Large intestine (tissue), 3 donors: ENCODE data around the gene MED15. TPM values are rescaled to one million over a fixed set of nuclear protein-coding genes. Genes with fewer than 3 reads are reported as not detected.

ENCODE experiments used
- DNase-seq, 2 donors: peaks; one replicate each; pipeline versions ENCODE4 v3.0.0 to v3.0.0-alpha.2; 2013
- H3K27ac ChIP-seq: one replicate; pipeline ENCODE4 v1.5.1; 2013; ENCODE audit warnings: low read length
- H3K27me3 ChIP-seq: 2 replicates; pipeline ENCODE4 v1.6.1; 2013; ENCODE audit warnings: low read length; ENCODE audit not compliant: control insufficient read depth, insufficient read depth
- H3K36me3 ChIP-seq: 2 replicates; pipeline ENCODE4 v1.6.1; 2013; ENCODE audit warnings: low read length; ENCODE audit not compliant: control insufficient read depth, insufficient read depth
- H3K4me1 ChIP-seq: one replicate; pipeline ENCODE4 v1.6.1; 2013; ENCODE audit warnings: low read length; ENCODE audit not compliant: control insufficient read depth, insufficient read depth
- H3K4me3 ChIP-seq: one replicate; pipeline ENCODE4 v1.5.1; 2013; ENCODE audit warnings: low read length
- H3K9me3 ChIP-seq: one replicate; pipeline ENCODE4 v1.6.1; 2013; ENCODE audit warnings: mild to moderate bottlenecking, low read depth, low read length, moderate library complexity; ENCODE audit not compliant: control insufficient read depth
- WGBS: methylation state at CpG from one replicate; pipeline ENCODE4 v1.1.5; 2013; ENCODE audit warnings: low lambda C conversion rate; ENCODE audit not compliant: insufficient coverage; 5-methylcytosine and 5-hydroxymethylcytosine counted together
- polyA plus RNA-seq: library from polyadenylated mRNA; unstranded; fragments of 120-200 nt; gene quantifications from one replicate; pipeline ENCODE4 v1.2.1, GENCODE V29; 2013

MED15 gene
- polyA plus RNA-seq, 1 donor, result 51.5 TPM

DNA sequence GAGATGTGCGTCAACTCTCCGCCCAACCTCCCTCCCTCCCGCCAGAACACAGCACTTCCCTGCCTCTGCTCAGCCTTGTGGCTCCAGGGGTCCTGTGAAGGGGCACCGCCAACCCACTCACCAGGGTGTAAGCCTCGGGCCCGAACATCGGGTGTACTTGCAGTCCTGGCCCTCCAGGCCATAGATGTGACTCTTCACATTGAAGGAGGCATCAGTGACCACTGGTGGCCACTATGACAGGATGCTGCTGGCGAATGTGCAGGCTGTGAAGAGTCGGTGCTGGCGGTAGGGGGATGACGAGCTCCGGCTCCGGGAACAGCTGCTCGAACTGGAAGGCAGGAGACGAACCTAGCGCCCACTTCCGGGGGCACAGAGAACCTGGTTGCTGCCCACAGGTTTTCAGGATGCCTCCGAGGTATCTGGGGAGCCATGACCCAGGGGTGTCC is 97.4 kb downstream of the MED15 start:
- Histone ChIP-seq H3K4me1 (peaks cover 9% of the 10 kb centered on the region), H3K4me3 (no peak overlapping the region), H3K36me3 (no peaks in the 10 kb centered on the region), H3K27me3 (no peaks in the 10 kb centered on the region), H3K9me3 (no peaks in the 10 kb centered on the region), H3K27ac (no peak overlapping the region)
- no peak for DNase-seq
- no CpG with 5 or more reads among the region's 18 CpGs for WGBS

DNA sequence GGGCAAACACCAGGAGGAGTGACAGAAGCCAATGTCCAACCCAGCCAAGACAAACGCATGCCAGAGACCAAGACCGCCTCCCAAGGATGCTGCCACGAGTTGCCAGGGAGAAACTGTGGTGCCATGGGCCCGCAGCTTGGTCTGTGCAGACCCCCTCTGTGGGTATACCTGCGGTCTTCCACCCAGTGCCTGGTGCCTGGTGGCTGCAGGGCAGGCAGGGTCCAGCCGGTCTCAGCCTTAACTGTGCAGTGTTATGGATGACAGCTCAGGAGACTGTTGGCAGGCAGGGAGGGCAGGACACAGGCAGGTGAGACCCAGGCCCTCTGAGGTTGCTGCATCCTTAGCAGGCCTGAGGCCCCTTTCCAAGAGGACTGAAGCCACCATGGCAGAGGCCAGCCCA is 97.9 kb downstream of the MED15 start:
- no peaks in the 10 kb centered on the region for H3K36me3 ChIP-seq
- H3K4me1 ChIP-seq, result peaks cover 9% of the 10 kb centered on the region
- no peaks in the 10 kb centered on the region for H3K27me3 ChIP-seq
- WGBS, result no CpG with 5 or more reads among the region's 6 CpGs
- no peak overlapping the region for H3K27ac ChIP-seq
- DNase-seq, result no peak
- no peaks in the 10 kb centered on the region for H3K9me3 ChIP-seq
- no peak overlapping the region for H3K4me3 ChIP-seq

DNA sequence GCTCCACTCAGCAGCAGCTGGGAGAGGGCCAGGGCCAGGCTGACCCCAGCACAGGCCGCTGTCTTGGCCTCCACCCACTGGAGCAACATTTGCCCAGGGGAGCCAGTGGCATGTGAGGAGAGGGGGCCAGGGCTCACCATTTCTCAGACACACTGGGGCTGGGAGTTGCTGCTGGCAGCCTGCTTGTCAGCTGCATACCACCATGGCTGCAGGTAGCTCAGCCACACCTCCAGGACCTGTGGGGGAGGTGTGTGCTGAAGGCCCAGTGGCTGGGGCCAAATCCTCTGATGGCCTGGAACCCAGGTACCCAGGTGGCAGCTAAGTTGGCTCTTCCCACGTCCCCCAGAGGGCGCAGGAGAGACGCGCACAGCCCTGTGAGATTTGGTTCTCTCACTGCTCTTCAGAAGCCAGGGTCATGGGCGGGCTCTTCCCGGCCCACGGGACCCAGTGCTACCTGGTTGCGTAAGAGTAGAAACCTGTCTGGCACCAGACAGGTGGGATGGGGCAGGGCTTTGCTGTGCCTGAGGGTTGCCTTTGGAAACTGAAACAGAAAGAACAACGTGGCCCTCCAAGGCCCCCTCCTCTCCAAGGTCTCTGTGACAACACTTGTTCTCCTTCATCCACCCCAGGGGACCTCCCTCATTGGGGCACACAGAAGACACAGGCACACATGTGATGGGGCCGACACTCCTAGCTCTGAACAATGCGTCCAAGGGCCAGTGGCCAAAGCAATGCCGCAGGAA is 98.8 kb downstream of the MED15 start:
- no peaks in the 10 kb centered on the region for H3K36me3 ChIP-seq
- WGBS, result no CpG with 5 or more reads among the region's 13 CpGs
- H3K9me3 ChIP-seq, result no peaks in the 10 kb centered on the region
- H3K4me1 ChIP-seq, result peaks cover 9% of the 10 kb centered on the region
- DNase-seq, result peak; percentile 93 to 94
- H3K27me3 ChIP-seq, result no peaks in the 10 kb centered on the region
- no peak overlapping the region for H3K27ac ChIP-seq
- H3K4me3 ChIP-seq, result no peak overlapping the region

DNA sequence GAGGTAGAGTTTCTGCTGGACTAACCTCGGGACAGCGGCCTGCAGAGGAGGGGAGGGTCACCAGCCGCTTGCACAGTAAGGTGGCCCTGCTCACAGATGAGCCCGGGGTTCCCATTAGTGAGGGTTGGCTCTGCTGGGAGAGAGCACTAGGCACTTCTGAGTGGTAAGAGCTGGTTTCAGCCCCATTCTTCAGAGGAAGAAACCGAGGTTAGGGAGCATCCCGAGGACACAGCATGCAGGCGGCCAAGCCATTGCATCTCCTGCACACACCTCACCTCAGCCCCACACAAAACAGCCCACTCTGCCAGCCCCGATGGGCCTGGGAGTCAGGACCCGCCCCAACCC is 99.3 kb downstream of the MED15 start:
- no peak for DNase-seq
- no peak overlapping the region for H3K4me3 ChIP-seq
- no peaks in the 10 kb centered on the region for H3K9me3 ChIP-seq
- H3K27ac ChIP-seq, result no peak overlapping the region
- H3K4me1 ChIP-seq, result peaks cover 9% of the 10 kb centered on the region
- H3K36me3 ChIP-seq, result no peaks in the 10 kb centered on the region
- no CpG with 5 or more reads among the region's 9 CpGs for WGBS
- H3K27me3 ChIP-seq, result no peaks in the 10 kb centered on the region

DNA sequence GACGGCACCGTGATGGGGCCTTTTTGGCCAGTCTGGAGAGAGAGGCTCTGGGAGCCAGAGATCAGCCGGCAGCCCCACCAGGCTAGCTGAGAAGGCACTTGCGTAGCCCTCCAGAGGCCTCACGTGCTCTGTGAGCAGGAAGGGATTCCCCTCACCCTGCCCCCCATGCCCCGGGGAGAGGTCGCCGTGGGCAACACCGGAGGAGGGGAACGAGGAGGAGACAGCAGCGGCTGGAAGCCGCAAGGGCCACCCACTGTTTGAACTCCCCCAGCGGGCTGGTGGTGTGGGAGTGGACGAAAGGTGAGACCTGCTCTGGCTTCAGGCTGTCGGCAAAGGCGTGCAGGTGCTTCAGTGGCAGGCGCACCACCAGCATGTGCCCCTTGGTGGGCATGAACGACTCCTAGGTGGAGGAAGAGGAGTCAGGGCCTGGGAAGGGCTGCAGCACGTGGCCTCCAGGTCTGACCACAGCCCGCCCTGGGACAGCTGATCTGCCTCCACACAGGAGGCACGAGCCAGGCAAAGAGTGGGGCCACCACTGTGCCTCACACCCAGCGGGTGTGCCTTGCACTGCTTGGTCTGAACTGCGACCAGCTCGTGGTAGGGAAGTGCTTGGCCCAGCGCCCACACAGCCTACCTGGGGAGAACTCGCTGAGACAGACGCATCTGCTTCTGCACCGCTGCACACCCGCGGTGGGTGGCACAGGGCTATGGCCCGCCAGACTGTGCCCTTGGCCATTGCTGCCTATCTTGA is 99.9 kb downstream of the MED15 start:
- WGBS, result no CpG with 5 or more reads among the region's 31 CpGs
- Histone ChIP-seq H3K36me3 (no peaks in the 10 kb centered on the region), H3K27ac (no peak overlapping the region), H3K4me1 (peaks cover 9% of the 10 kb centered on the region), H3K27me3 (no peaks in the 10 kb centered on the region), H3K4me3 (no peak overlapping the region), H3K9me3 (no peaks in the 10 kb centered on the region)
- DNase-seq, result peak in 1 of 2 donors; percentile 18

DNA sequence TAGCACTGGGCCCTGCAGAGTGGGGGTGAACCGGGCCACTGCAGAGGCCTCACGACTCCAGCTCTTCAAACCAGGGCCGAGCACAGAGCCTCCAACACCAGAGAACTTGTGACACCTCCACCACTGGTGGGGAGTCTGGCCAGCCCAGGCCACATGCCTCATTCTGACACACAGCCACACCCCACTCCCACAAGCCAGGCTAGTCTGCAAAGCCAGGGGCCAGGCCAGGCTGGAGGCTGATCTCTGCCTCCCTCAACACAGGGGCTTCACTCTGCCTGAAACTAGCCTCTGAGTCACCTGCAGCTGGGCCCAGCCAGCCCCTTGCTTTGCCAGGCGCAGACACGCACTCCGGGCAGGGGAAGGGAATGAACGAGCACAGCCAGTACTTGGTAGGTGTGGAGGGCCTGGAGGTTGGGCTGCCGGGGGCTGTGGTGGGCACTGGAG is 102.9 kb downstream of the MED15 start:
- H3K4me1 ChIP-seq, result peaks cover 9% of the 10 kb centered on the region
- WGBS, result no CpG with 5 or more reads among the region's 8 CpGs
- no peaks in the 10 kb centered on the region for H3K27me3 ChIP-seq
- H3K4me3 ChIP-seq, result no peak overlapping the region
- H3K27ac ChIP-seq, result no peak overlapping the region
- no peaks in the 10 kb centered on the region for H3K9me3 ChIP-seq
- no peaks in the 10 kb centered on the region for H3K36me3 ChIP-seq
- no peak for DNase-seq

DNA sequence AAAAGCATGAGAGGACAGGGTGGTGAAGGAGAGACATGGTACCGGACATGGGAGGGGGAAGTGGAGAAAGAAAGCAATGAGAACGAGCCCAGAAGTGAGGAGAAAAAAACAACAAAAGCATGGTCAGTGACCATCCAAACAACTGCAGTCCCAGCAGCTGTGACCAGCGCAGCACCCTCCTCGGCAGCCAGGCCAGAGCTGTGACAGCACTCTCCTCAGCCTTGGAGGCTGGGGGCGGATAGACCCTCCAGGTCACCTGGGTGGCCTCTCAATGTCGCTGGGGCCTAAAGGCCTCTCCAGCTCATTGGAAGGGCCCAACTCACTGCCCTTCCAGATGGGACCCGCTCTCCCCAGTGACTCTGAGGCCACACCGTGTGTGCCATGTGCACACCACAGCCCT is 103.3 kb downstream of the MED15 start:
- 83% methylated on average over 2 of the region's 8 CpGs for WGBS
- no peak overlapping the region for H3K4me3 ChIP-seq
- H3K27ac ChIP-seq, result no peak overlapping the region
- DNase-seq, result no peak
- no peaks in the 10 kb centered on the region for H3K36me3 ChIP-seq
- H3K27me3 ChIP-seq, result peaks cover 2% of the 10 kb centered on the region
- H3K9me3 ChIP-seq, result no peaks in the 10 kb centered on the region
- peaks cover 9% of the 10 kb centered on the region for H3K4me1 ChIP-seq

DNA sequence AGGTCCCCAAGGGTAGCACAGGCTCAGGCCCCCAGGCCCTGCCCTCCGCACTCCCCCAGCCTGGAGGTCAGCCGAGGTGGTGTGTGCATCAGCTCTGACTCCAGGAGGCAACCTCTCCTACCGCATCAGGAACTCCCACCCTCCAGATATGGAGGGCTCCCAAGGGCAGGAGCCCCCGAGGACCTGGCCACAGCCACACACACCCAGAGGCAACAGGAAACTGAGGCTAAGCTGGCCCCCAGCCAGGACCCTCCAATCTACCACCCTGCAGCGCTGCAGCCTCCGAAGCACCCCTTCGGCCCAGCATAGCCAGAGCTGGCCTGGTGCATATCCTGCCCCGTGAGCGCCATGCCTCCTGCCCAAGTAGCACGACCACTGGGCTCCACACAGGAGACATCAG is 104.0 kb downstream of the MED15 start:
- no peaks in the 10 kb centered on the region for H3K36me3 ChIP-seq
- H3K27ac ChIP-seq, result no peak overlapping the region
- DNase-seq, result no peak
- no CpG with 5 or more reads among the region's 10 CpGs for WGBS
- H3K9me3 ChIP-seq, result no peaks in the 10 kb centered on the region
- H3K4me3 ChIP-seq, result no peak overlapping the region
- H3K27me3 ChIP-seq, result peaks cover 2% of the 10 kb centered on the region
- H3K4me1 ChIP-seq, result peaks cover 7% of the 10 kb centered on the region

DNA sequence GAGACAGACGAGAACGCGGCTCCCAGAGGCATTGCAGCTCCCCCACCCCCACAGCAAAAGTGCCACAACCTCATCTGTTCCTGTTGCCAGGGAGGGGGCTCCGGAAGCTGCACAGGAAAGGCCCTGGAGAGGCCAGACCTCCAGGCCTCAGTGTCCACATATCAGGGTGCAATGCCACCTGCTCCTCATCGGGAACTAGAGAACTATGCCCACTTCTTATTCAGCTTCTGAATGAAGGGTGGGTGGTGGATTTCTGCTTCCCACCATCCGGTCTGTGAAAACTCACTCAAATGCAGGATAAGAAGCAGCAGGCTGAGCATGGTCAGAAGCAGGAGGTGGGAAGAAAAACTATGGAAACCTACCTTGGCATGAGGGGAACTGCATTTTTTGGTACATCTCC is 105.9 kb downstream of the MED15 start:
- H3K9me3 ChIP-seq, result no peaks in the 10 kb centered on the region
- no peaks in the 10 kb centered on the region for H3K4me1 ChIP-seq
- DNase-seq, result no peak
- no peaks in the 10 kb centered on the region for H3K36me3 ChIP-seq
- H3K27me3 ChIP-seq, result peaks cover 2% of the 10 kb centered on the region
- no peak overlapping the region for H3K4me3 ChIP-seq
- WGBS, result no CpG with 5 or more reads among the region's 6 CpGs
- no peak overlapping the region for H3K27ac ChIP-seq

DNA sequence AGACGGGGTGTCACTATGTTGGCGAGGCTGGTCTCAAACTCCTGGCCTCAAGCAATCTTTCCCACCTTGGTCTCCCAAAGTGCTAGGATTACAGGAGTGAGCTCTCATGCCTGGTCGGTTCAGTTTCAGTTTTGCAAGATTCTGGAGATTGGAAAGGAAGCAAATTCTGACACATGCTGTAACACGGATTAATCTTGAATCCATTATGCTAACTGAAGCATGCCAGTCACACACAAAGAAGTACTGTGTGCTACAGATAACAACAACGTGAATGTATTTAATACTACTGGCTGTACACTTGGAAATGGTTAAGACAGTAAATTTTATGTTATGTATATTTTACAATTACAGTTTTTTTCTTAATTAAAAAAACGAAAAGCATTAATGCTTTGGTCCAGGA is 107.6 kb downstream of the MED15 start:
- Histone ChIP-seq H3K4me3 (no peak overlapping the region), H3K36me3 (no peaks in the 10 kb centered on the region), H3K9me3 (no peaks in the 10 kb centered on the region), H3K4me1 (no peaks in the 10 kb centered on the region), H3K27ac (no peak overlapping the region), H3K27me3 (peaks cover 2% of the 10 kb centered on the region)
- no CpG with 5 or more reads among the region's 6 CpGs for WGBS
- DNase-seq, result no peak
